A673 (cell line): ENCODE measurements around the gene OR4N5.

ENCODE experiments used
- CTCF ChIP-seq: fragments of 300-800, 200-600 bp; sonication (generic); conservative IDR thresholded peaks from 2 replicates; pipeline ENCODE4 v1.5.1; 2017; ENCODE audit warnings: low read depth, mild to moderate bottlenecking, antibody characterized with exemption, low read length, moderate library complexity, mixed read lengths
- EZH2 ChIP-seq: fragments of 200-600 bp; sonication (generic); IDR thresholded peaks from 2 replicates; pipeline ENCODE4 v1.6.1; 2017; ENCODE audit warnings: borderline replicate concordance, low read depth, mild to moderate bottlenecking, mixed read lengths, antibody characterized with exemption, low read length; ENCODE audit not compliant: poor library complexity, severe bottlenecking

- TF ChIP-seq CTCF (no peak), EZH2 (no peak)
Measured at GRCh38 chr14:20180486-20180885, 41.9 kb downstream of the OR4N5 start.
